SJCRH30 (cell line): ENCODE data around the gene NEDD8. TPM values are rescaled to one million over a fixed set of nuclear protein-coding genes. Genes with fewer than 3 reads are reported as not detected.

Source experiments
- DNase-seq, 2 experiments: peaks; one replicate each; pipeline ENCODE4 v3.0.0-alpha.2; 2015 to 2020
- H3K27ac ChIP-seq: fragments of 250-450 bp; sonication (Bioruptor Pico); 2 replicates; pipeline ENCODE4 v1.5.1; 2020; ENCODE audit warnings: mild to moderate bottlenecking, moderate library complexity
- H3K27me3 ChIP-seq: fragments of 250-450 bp; sonication (Bioruptor Pico); 2 replicates; pipeline ENCODE4 v1.5.1; 2020; ENCODE audit warnings: mild to moderate bottlenecking, moderate library complexity
- H3K36me3 ChIP-seq: fragments of 250-450 bp; sonication (Bioruptor Pico); 2 replicates; pipeline ENCODE4 v1.5.1; 2020; ENCODE audit warnings: mild to moderate bottlenecking, moderate library complexity
- H3K4me1 ChIP-seq: fragments of 250-450 bp; sonication (Bioruptor Pico); 2 replicates; pipeline ENCODE4 v1.5.1; 2020; ENCODE audit warnings: mild to moderate bottlenecking, moderate library complexity
- H3K4me3 ChIP-seq: fragments of 250-450 bp; sonication (Bioruptor Pico); 2 replicates; pipeline ENCODE4 v1.5.1; 2020; ENCODE audit warnings: mild to moderate bottlenecking, moderate library complexity
- H3K9me3 ChIP-seq: fragments of 250-450 bp; sonication (Bioruptor Pico); replicated peaks from 2 replicates; pipeline ENCODE4 v1.5.1; 2020; ENCODE audit warnings: mild to moderate bottlenecking, moderate library complexity
- total RNA-seq: library from RNA; depleted of rRNA; stranded (reverse); fragments of >200 nt; shearing (Covaris generic); gene quantifications from 2 replicates; pipeline ENCODE4 v1.2.3, GENCODE V29; 2014

NEDD8 gene
- total RNA-seq, 1 experiment from 2014 or later, result 296 TPM

DNA sequence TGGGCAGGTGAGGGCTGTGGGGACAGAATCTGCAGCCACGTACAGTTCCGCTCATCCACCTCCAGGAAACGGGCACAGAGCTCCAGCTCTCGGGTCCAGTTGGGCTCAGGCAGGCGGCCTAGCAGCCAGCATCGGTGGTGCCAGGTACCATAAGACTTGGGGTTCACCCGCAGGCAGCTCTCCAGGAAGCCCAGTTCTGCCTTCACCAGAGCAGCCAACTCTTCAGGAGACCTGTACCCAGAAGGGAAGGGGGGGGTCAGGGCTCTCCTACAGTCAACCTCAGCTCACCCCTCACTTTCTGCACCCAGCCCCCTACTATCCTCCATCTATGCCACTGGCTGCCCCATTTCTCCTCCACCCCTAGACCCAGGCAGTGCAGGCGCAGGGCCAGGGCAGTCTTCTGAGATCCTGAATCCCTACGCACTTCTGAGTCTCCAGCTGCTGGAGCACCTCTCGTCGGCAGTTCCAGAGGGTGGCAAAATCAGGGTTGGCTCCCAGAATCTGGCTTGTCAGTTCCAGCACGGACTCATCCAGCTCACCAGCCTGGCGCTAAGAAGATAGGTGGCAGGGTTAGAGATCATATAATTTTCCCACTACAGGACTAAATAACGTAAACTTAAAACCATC, 37.9 kb upstream of the NEDD8 start:
- no peaks in the 10 kb centered on the region for H3K4me1 ChIP-seq
- no peaks in the 10 kb centered on the region for H3K9me3 ChIP-seq
- H3K27ac ChIP-seq, result no peak overlapping the region
- no peaks in the 10 kb centered on the region for H3K36me3 ChIP-seq
- no peak for DNase-seq
- no peaks in the 10 kb centered on the region for H3K27me3 ChIP-seq
- H3K4me3 ChIP-seq, result no peak overlapping the region

DNA sequence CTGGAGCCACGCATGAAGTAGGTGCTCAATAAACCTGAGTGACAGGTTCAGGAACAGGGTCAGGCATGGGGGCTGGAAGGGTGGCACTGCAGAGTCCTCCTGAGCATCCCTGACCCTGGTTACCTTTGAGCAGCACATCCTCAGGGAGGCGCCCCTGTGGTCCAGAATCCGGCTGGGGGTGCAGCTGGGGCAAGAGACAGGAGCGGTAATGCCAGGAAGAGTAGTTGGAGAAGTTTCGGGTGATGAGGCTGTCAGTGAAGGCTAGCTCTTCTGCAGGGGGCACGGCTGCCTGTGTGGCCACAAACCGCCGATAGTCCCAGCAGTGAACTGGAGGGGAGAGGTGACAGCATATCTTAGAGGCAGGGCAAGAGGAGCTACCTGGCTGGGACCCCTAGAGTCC, 37.2 kb upstream of the NEDD8 start:
- Histone ChIP-seq H3K4me3 (no peak overlapping the region), H3K36me3 (no peaks in the 10 kb centered on the region), H3K27ac (no peak overlapping the region), H3K4me1 (no peaks in the 10 kb centered on the region), H3K27me3 (no peaks in the 10 kb centered on the region), H3K9me3 (no peaks in the 10 kb centered on the region)
- DNase-seq, result no peak

DNA sequence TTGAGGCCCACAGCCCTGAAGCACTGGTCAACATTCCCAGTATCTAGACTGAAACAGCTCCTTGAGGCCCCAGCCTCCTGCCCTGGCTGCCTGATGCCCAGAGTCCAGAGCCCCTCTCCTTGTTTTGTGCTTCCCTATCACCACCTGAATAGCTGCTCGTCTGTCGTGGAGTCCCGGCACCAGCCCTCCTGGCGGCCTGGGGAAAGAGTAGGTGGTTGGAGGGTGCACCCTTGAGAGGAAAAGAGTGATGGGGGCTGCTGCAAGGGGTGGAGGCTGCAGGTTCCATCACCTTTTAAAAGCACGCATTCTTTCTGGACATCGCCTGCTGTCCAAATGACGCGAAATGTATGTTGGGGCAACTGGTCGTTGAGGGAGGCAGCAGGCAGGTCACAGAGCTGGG, 36.1 kb upstream of the NEDD8 start:
- no peak for DNase-seq
- Histone ChIP-seq H3K36me3 (no peaks in the 10 kb centered on the region), H3K9me3 (no peaks in the 10 kb centered on the region), H3K4me1 (no peaks in the 10 kb centered on the region), H3K27ac (no peak overlapping the region), H3K27me3 (no peaks in the 10 kb centered on the region), H3K4me3 (no peak overlapping the region)

DNA sequence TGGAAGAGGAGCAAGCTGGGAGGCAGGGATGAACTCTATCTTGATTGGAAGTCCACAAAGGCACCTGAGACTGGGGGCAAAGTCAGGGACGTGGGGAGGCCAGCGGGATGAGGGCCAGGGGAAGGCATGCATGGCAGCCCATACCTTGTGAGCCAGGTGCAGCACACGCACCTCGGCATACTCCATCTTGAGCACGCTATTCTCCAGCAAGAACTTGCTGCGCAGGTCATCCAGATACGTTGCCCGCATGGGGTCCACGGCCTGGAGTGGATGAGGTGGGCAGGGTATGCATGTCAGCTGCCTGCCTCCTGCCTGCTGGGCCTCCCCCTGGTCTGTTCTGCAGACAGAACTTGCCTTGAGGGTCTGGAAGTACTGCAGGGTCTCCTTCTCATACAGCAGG, 35.3 kb upstream of the NEDD8 start:
- H3K9me3 ChIP-seq, result no peaks in the 10 kb centered on the region
- no peaks in the 10 kb centered on the region for H3K27me3 ChIP-seq
- no peak for DNase-seq
- no peak overlapping the region for H3K4me3 ChIP-seq
- H3K36me3 ChIP-seq, result no peaks in the 10 kb centered on the region
- no peak overlapping the region for H3K27ac ChIP-seq
- H3K4me1 ChIP-seq, result no peaks in the 10 kb centered on the region

DNA sequence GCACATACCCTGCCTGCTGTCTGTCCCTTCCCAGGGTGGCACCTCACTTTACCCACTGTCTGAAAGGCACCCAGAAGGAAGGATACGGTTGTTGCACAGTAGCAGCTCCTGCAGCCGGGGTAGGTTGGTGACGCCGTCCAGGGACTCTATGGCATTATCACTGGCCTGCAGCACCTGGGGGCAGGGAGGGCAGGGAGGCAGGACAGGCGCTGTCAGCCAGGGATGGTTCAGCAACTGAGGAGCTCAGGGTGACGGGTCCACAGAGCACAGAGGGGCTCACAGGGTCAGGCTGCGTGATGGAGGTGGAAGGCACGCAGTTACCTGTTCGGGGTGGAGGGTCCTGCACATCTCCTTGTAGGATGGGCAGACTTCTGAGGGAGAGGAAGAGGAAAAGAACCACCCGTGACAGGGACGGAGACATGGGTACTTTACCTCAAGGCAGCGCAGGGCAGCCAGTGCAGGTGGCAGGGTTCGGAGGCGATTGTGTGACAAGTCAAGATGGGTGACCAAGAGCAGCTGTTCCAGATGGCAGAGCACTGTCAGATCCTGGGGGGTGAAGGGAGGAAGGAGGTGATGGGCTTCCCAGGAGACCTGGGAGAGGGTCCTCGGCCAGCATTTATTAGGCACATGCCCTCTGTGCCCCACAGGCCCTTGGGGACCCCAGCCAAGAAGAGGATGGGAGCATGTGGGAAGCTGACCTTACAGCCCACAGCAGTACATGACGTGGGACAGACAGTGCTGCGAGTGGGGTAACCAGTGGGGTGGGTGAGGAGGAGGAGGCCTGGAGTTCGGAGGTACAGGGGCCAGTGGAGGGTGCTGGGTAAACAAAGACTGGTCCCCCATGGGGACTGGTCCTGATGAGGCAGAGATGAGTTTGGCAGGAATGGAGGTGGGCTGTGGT, 34.4 kb upstream of the NEDD8 start:
- Histone ChIP-seq H3K27ac (no peak overlapping the region), H3K9me3 (no peaks in the 10 kb centered on the region), H3K36me3 (no peaks in the 10 kb centered on the region), H3K4me1 (no peaks in the 10 kb centered on the region), H3K4me3 (no peak overlapping the region), H3K27me3 (no peaks in the 10 kb centered on the region)
- DNase-seq, result no peak

DNA sequence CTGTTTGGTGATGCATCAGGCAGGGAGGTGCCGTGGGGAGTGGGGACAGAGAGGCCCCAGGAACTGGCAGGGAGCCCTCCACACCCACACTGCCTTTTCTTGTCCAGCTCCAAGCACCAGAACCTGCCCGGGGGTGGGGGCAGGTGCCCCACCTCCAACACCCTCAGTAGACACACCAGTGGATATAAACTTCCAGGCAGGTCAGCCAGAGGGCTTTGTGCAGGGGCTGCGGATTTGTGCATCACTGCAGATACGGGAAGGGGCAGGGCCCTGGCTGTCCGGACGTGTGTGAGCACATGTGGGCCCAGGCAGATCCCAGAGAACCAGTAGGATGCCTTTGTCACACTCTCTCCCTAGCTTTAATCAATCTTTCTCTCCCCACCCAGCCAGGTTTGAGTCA, 32.1 kb upstream of the NEDD8 start:
- no peaks in the 10 kb centered on the region for H3K9me3 ChIP-seq
- no peaks in the 10 kb centered on the region for H3K4me1 ChIP-seq
- DNase-seq, result no peak
- no peaks in the 10 kb centered on the region for H3K27me3 ChIP-seq
- no peak overlapping the region for H3K27ac ChIP-seq
- H3K36me3 ChIP-seq, result no peaks in the 10 kb centered on the region
- H3K4me3 ChIP-seq, result no peak overlapping the region

DNA sequence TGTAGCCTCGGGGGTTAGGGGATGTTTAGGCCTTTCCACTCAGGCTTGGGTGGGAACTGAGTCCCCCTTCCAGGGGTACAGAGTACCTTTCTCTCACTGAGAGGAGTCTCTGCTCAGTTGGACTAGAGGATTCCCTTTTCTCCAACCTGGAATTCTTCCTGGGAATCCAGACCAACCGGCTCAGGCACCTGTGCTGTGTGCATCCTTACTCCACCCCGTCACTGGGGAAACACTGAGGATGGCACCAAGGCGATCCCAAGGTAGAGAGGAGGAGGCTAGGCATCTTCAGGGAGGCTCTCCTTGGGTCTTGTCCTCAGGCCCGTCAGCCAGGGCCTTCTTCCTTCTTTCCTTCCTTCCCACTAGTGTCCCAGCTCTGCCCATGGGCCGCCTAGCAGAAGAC, 31.7 kb upstream of the NEDD8 start:
- no peak overlapping the region for H3K27ac ChIP-seq
- no peaks in the 10 kb centered on the region for H3K27me3 ChIP-seq
- DNase-seq, result no peak
- H3K9me3 ChIP-seq, result no peaks in the 10 kb centered on the region
- H3K4me1 ChIP-seq, result no peaks in the 10 kb centered on the region
- H3K4me3 ChIP-seq, result no peak overlapping the region
- H3K36me3 ChIP-seq, result no peaks in the 10 kb centered on the region

DNA sequence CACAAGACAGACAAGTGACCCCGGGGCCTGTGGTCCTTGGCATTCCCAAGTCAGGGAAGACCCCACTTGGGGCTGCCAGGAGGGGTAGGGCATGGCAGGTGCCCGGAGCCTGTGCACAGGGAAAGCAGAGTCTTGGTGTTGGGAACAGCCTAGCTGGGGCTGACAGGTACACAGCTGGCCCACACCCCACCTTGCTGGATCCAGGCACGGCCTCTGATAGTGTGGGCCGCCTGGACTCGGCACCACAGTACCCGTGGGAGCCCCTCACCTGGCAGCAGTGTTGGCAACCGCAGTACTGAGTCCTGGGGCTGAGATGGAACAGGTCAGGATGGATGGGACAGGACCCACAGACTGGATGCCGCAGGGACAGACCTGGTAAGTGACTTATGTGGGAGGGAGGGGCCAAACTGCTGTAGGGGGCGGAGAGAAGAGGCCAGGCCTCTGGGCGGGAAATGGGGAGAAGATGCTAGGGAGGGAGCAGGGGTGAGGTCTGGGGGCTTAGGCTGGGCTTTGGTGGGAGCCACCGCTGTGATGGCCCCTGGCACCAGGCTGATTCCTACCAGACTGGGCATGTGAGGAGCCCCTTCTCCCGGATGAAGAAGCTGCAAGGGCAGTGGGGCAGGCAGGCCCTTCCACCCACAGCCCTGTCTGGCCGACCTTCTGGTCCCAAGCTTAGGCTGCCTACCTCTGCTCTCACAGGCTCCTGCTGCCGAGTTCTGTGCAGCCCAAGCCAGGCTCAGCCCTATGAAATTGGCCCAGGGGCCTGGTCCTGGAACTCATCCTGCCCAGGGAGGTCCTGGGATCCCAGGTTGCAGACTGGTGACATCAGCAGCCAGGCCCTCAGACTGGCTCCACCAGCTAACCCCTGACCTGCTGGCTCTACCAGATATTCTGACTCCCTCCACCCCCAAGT, 30.9 kb upstream of the NEDD8 start, which contains the start of gene TGM1:
Gene TGM1 (minus strand): TSS at position 357 of the 913 bp plus-strand sequence. CDS start 825 bp downstream, outside the sequence.
- Histone ChIP-seq H3K36me3 (no peaks in the 10 kb centered on the region), H3K27me3 (no peaks in the 10 kb centered on the region), H3K4me3 (no peak within 1 kb of the TSS), H3K9me3 (no peaks in the 10 kb centered on the region), H3K27ac (no peak within 1 kb of the TSS), H3K4me1 (no peaks in the 10 kb centered on the region)
- no peak for DNase-seq

DNA sequence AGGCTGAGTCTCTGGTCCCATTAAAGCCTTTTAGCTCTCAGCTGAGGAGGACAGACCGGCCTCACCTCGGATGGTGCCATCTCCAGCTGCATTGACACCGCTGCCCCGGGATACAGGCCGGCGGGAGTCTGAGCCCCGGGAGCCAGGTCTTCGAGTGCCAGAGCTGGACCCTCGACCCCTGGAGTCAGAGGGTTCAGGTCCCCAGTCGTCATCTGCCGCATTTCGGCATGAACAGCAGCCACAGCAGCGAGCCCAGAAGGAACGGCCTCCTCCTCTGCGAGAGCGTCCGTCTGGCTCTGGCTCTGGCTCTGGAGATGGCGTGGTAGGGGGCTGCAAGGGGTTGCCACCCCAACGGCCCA, 29.8 kb upstream of the NEDD8 start:
- H3K36me3 ChIP-seq, result no peaks in the 10 kb centered on the region
- no peak for DNase-seq
- no peaks in the 10 kb centered on the region for H3K4me1 ChIP-seq
- no peaks in the 10 kb centered on the region for H3K9me3 ChIP-seq
- no peak overlapping the region for H3K27ac ChIP-seq
- H3K4me3 ChIP-seq, result no peak overlapping the region
- H3K27me3 ChIP-seq, result no peaks in the 10 kb centered on the region

DNA sequence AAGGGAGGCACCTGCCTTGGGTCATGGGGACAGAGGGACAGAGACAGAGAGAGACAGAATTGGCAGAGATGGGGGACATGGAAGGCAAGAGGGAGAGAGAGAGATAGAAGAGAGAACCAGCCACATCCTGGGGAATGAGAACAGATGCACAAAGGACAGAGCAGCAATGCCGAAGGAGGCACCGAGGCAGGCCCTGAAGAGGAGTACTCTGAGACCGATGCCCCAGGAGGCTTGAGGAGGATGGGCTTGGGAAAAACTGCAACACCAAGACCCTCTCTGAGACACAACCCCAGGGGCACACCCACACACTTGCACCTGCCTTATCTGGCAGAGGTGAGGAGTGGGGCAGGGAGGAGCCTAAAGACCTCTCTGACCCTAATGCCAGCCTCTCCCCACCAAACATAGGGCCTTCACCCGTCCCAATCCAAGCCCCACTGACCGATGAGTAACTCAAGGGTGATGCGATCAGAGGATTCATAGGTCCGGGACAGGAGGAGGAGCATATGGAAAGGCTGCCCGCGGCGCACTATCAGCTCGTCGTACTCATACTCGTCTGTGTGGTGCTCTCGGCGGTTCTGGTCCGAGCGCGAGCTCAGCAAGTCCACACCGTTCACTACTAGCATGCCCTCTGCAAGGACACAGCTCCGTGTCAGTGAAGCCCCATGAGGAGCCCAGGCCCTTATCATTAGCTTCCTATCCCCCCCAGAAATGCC, 29.2 kb upstream of the NEDD8 start:
- Histone ChIP-seq H3K9me3 (no peaks in the 10 kb centered on the region), H3K27ac (no peak overlapping the region), H3K4me1 (no peaks in the 10 kb centered on the region), H3K36me3 (no peaks in the 10 kb centered on the region), H3K4me3 (no peak overlapping the region), H3K27me3 (no peaks in the 10 kb centered on the region)
- DNase-seq, result no peak

DNA sequence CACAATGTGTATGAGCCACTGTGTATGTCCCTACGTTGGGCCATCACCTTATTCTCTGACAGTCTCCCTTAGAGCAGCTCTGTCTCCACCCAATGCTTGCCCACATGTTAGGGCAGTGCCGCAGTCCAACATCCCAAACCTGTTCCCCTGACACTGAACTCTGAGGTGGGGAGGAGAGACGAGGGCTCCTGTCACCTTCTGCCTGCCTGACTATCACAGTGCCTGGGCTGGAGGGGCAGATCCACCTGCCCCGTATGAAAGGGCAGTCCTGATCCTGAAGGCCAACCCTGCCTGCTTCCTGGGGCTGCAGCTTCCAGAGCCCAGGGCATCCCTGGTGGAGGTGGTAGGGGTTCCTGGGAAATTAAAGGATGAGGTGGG, 28.6 kb upstream of the NEDD8 start:
- DNase-seq, result no peak
- no peaks in the 10 kb centered on the region for H3K27me3 ChIP-seq
- H3K4me3 ChIP-seq, result no peak overlapping the region

DNA sequence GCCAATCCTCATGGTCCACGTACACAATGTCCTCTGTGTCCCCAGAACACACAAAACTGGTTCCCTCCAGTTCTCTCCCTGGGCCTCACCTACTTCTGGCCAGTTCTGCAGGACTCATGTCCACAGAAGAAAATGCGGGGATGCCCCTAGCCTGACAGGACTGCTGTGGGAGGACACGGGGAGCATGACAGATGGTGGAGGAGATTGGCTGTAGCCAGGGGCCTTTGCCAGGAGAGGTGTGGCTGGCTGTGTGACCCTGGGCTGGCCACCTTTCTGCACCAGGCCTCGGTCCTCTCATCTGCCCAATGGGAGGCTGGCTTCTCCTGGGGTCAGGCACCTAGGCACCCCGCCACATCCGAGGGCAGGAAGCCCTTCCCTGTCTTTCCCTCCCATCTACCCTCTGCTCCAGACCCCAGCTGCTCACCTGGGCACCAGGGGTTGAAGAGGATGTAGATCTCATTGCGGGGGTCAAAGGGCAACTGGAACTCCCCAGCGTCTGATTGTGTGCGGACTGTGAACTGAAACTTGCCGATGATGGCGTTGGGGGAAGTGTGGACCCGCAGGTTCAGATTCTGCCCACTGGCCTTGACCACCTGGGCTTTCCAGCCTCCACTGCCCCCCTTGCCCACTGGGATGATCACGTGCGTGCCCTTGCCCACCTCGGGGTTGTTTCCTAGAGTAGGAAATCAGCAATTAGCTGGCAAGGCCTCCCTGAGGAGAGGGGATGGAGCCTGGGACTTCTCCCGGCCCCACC, 28.0 kb upstream of the NEDD8 start:
- Histone ChIP-seq H3K9me3 (no peaks in the 10 kb centered on the region), H3K27me3 (no peaks in the 10 kb centered on the region), H3K4me3 (no peak overlapping the region), H3K36me3 (no peaks in the 10 kb centered on the region), H3K4me1 (no peaks in the 10 kb centered on the region), H3K27ac (no peak overlapping the region)
- no peak for DNase-seq

More for the DNA sequence above, 28.6 kb upstream of the NEDD8 start:
- no peak overlapping the region for H3K27ac ChIP-seq
- no peaks in the 10 kb centered on the region for H3K4me1 ChIP-seq
- H3K9me3 ChIP-seq, result no peaks in the 10 kb centered on the region
- H3K36me3 ChIP-seq, result no peaks in the 10 kb centered on the region

DNA sequence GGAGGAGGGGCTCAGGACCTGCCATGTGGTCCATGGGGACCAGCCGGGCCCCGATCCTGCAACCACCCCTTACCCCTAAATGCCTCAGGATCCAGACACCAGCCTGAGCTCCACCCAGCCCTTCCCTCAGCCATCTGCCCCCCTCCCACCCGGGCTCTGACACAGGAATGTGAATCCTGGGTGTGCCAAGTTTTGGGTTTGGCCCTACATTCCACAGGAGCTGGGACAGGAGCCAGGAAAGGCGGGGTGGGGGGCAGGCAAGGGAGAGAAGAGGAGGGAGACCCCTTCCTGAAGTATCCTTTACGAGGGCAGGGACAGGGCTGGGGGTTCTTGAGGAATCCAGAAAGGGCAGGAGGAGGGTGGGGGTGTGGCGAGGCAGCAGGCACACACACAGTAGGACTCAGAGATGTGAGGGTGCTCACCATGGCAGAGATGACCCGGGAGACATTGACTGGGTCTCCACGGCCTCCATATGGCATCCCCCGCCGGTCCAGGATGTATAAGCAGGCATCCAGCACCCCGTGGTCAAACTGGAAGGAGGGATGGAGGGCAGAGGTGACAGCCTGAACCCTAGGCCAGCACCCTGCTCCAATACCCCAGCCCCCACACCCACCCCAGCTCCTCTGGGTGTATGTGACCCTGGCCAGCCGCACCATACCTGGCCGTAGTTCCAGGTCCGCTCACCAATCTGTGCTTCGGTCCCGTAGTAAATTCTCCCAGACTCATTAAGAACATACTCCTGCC, 27.3 kb upstream of the NEDD8 start:
- DNase-seq, result peak in 1 of 2 experiments; percentile 27
- Histone ChIP-seq H3K9me3 (no peaks in the 10 kb centered on the region), H3K27me3 (no peaks in the 10 kb centered on the region), H3K27ac (no peak overlapping the region), H3K4me3 (no peak overlapping the region), H3K4me1 (no peaks in the 10 kb centered on the region), H3K36me3 (no peaks in the 10 kb centered on the region)
